GM19397 (cell line): Measurements from ENCODE around the gene KRTAP5-7.
"Not testable (repeated sequence)": the region's sequence is repeated elsewhere in the genome, so short reads cannot be mapped to it uniquely, and the experiment has no call there.

Experiments used
- ATAC-seq: cut with Tn5 transposase; IDR thresholded peaks from one replicate; pipeline ENCODE4 v1.9.1; 2021; ENCODE audit warnings: mild to moderate bottlenecking, moderate library complexity; ENCODE audit not compliant: unreplicated experiment

The KRTAP5-7 gene, protein sequence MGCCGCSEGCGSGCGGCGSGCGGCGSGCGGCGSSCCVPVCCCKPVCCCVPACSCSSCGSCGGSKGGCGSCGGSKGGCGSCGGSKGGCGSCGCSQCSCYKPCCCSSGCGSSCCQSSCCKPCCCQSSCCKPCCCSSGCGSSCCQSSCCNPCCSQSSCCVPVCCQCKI

DNA sequence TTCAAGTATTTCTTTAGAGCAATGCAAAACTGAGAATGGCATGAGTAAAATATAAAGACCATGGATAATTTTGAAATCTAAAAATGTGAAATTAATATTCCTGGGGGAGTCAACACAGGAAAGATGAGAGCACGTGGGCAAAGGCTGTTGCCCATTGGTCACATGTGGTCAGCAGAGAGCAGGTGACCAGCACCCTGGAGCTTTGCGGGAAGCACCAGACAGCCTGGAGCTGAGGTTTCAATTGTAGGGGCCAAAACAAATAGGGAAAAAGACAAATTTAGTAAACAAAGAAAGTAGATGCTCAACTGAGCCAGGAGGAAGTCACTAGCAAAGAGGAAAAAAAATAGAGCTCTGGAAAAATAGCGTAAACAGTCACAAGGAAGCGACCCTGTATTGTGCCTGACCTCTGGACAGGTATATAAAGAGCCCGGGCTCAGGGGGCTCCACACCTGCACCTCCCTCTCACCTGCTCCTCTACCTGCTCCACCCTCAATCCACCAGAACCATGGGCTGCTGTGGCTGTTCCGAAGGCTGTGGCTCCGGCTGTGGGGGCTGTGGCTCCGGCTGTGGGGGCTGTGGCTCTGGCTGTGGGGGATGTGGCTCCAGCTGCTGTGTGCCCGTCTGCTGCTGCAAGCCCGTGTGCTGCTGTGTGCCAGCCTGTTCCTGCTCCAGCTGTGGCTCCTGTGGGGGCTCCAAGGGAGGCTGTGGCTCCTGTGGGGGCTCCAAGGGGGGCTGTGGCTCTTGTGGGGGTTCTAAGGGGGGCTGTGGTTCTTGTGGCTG is at the start of gene KRTAP5-7:
Gene KRTAP5-7 (plus strand): TSS at position 472 of the 780 bp plus-strand sequence. CDS start 34 bp downstream, at position 506.
- not testable (repeated sequence) for ATAC-seq

DNA sequence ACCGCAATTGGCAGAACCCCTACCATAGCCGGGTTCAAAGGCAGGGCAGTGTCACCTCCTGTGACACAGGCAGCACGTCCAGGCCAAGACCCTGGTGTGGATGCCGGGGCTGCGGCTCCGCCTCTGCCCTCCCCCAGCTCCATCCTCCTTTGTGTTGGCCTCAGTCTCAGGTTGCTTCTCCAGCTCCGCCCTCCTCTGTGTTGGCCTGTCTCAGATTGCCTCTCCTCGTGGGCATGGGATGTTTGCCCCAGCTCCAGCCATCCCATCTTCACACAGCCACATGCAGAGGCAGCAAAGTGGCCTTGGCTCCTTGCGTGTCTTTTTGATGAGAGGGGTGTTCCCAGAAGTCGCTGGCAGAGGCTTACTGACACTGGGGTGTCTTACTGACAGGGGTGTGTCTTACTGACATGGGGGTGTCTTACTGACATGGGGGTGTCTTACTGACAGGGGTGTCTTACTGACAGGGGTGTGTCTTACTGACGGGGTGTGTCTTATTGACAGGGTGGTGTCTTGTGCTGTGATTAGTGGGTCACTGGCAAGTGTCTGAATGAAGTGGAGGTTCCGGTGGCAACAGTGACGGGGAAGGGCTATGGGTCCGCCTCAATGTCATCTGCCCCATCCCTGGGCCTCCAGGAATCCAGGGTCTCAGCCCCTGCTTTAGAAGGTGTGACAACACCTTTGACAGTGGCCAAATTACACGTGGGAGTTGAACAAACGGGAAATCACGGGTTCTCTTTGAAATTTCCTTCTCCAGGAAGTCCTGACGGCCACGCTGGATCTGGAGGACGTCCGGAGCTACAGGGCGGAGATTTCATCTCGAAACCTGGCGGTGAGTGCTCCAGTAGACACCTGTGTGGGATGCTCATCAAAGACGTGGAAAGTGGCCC is 49.2 kb upstream of the KRTAP5-7 start:
- ATAC-seq, result no peak

DNA sequence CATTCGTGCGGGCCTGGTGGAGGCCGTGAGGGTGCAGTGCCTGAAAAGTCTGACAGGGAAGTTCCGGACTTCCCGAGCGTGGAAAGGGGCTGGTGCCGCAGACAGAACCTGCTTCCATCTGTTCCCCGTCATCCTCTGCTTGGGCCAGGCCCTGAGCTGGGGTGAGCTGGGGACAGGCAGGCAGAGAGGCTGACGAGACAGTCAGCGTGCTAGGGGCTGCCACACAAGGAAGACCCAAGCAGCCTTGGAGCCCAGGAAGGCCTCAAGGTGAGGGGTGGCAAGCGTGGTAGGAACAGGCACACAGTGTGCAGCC is 48.6 kb upstream of the KRTAP5-7 start:
- no peak for ATAC-seq

DNA sequence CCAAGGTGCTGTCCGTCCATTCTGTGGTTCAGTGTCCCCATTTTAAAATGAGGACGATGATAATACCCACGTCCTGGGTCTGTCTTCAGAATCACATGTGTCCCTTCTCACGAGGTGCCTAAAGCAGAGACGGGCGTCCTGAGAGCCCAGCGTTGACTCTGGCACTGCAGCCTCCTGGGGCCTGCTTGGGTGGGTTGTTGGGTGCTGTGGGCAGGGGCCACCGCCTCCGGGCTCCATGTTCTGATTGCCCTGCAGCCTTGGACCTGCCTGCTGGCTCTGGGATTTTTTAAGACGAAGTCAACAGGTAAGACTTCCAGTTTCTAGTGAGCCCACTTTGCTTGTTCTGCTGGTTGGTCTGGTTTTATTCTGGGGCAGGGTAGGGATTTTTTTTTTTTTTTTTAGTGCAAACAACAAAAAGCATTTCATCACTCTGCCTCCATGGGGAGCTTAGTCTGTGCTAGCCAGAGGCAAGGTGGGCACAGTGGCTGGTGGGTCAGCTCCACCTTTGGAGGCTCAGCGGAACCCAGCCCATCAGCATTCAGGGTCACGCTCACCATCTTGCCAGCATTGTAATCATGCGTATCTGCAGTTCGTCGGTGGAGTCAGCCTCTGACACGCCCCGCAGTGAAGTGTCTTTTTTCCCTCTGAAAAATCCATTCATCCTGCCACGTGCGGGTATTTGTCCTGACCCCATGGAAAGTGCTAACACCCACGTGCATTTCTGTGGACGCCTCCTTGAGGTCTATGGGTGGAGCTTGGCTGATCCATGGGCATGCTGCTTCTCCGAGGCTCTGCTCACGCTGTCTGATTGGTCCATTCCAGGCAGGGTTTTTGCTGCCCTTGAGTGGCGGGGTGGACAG is 45.7 kb upstream of the KRTAP5-7 start:
- ATAC-seq, result no peak

DNA sequence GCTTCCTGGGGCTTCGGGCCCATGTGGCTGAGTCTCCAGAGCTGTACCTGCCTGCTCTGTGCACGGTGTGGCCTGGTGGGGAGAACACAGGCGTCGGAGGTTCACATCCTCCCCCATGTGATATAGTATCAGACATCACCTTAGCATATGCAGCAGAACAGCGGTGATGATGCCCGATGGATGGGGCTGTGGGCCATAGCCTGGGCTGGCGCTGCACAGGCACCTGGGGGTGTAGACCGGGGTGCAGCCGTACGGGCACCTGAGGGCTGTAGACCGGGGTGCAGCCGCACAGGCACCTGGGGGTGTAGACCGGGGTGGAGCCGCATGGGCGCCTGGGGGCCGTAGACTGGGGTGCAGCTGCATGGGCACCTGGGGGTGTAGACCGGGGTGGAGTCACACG is 44.9 kb upstream of the KRTAP5-7 start:
- ATAC-seq, result no peak

DNA sequence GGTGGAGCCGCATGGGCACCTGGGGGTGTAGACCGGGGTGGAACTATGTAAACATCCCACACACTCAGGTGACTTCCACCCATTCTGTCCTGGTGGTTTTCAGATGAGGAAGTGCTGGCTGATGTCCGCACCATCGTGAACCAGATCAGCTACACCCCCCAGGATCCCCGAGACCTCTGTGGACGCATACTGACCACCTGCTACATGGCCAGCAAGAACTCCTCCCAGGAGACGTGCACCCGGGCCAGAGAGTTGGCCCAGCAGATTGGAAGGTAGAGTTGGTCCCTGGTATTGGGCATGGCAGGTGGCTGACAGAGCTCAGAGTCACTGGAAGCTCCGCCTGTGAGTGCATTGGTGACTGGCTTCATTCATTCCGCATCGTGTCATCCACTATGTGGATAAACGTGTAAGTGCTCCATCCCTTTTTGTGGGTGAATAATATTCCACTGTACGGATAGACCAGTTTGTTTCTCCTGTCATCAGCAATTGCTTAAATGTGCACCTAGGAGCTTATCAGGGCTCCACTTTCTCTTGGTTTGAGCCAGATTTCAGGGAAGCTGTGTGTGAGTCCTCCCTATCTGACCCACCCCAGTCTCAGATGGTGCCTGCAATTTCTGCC is 44.2 kb upstream of the KRTAP5-7 start:
- ATAC-seq, result no peak

DNA sequence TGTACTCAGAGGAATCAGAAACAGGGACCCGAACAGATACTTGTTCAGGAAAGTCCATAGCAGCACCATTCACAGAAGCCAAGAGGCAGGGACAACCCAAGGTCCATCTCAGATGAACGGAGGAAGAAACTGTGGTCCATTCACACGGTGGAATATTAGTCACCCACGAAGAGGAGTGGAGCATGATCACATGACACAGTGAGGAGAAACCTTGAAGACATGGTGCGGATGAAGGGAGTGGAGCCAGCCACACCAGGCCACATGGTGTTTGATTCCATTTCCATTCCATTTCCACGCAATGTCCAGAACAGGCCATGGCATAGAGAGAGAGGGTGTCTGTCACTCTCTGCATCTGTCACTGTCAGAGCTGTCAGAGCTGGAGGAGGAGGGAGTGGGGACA is 43.4 kb upstream of the KRTAP5-7 start:
- no peak for ATAC-seq

DNA sequence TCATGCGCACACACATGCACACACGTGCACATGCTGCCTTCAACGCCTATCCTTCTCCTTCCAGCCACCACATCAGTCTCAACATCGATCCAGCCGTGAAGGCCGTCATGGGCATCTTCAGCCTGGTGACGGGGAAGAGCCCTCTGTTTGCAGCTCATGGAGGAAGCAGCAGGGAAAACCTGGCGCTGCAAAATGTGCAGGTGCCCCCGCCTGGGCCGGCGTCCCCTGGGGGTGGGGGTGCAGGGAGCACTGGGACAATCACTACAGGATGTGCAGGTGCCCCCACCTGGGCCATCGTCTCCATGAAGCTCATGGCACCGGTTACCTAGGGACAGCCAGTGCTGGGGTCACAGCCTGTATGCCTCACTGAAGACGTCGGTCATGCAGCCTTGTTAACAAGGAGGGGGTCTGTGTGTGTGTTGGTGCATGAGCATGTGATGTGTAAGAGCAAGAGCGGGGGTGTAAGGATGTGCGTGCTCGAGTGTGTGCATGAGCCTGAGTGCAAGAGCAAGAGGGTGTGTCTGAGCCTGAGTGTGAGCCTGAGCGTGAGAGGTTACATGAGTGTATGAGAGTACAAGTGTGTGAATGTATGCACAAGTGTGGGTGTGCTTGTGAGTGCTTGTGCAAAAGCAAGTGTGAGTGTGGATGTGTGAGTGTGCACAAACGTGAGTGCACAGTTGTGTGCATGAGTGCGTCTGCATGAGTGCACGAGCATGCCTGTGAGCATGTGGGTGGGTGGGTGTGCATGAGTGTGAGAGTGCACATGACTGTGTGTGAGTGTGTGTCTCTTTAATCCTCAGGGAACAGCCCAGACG is 42.6 kb upstream of the KRTAP5-7 start:
- no peak for ATAC-seq

DNA sequence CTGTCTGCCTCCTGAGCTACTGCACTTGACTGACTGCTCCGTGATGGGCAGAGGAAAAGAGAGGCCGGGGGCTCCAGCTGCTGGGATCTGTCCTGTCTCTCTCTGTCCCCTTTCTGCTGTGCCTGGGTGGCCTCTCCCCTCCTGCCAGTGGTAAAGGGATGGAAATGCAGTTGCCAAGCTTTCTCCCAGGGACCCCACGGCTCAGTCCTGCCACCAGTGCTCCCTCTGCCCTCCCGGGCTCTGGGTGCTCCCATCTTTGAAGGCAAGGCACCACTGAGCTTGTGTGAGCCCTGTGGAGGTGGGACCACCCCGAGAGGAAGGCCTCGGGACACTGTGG is 42.0 kb upstream of the KRTAP5-7 start:
- ATAC-seq, result no peak

DNA sequence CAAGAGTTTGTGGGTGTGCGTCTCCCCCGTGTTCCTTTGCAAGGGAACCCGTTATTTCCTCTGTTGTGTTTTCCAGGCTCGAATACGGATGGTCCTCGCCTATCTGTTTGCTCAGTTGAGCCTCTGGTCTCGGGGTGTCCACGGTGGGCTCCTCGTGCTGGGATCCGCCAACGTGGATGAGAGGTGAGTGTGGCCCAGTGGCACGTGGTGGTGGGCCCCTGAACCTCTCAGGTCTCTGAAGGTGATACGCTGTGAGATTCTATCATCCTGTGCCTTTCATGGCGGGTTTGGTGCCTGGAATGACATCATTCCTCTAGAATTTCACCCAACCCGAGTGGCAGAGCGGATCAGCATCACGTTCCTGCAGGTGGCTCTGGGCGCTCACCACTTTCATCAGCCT is 41.6 kb upstream of the KRTAP5-7 start:
- ATAC-seq, result no peak

DNA sequence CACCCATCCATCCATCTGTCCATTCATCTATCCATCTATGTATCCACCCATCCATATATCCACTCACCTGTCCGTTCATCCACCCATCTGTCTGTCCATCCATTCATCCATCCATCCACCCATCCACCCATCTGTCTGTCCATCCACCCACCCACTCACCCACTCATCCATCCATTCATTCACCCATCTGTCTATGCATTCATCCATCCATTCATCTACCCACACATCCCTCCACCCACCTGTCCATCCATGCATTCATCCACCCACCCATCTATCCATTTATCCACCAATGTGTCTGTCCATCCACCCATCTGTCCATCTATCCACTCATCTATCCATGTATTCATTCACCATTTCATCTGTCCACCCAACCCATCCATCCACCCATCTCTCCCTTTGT is 40.7 kb upstream of the KRTAP5-7 start:
- no peak for ATAC-seq

DNA sequence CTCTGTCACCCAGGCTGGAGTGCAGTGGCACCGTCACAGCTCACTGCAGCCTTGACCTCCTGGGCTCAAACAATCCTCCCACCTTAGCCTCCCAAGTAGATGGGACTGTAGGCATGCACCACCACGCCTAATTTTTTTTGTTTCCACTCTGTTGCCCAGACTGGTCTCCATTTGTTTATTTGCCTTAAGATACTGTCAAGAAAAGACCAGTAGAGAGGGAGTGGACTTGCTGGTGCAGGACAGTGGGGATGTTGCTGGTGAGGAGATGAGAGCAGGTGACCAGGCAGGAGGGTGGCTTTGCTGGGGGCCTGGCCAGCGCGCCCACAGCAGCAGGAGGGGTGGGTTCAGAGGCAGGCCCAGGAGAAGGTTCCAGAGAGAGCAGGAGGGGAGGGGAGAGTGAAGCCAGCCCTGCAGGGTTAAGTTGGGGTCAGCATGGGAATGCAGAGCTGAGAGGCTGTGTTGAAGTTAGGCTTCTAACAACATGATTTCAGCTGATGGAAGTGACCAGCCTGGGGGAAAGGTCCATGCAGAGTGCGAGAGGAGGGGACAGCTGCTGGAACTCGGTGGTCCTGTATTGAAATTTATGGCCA is 38.3 kb upstream of the KRTAP5-7 start:
- no peak for ATAC-seq

DNA sequence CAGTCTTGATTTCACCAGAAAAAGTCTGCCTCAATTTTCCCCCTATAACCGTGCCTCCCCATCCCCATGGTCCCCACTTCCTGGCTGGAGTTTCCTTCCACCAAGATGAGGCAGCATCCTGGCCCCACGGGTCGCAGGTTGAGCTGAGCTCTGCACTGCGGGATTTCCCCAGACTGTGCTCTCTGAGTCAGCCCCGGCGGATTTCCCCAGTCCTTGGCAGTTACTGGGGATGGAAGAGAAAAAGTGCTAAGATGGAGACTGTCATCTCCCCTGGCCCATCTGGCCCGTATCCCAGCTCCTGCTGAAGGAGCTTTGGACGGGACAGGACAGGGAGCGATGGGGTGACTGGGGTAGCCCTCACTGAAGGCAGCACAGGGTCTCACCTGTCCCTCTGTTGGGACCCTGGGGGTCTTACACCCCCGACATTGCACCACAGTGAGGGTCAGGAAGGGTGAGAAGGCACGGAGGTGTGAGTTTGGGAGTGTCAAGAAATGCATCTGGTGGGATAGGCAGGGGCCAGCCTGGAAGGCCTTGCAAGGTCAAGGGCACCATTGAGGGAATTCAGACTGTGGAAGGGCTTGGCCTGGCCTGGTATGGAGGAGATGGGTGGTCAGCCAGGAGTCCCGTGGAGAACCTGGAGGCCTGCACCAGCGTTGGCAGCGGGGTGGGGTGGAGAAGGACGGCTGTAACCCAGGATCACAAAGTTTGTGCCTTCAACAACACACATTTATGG is 37.6 kb upstream of the KRTAP5-7 start:
- no peak for ATAC-seq

DNA sequence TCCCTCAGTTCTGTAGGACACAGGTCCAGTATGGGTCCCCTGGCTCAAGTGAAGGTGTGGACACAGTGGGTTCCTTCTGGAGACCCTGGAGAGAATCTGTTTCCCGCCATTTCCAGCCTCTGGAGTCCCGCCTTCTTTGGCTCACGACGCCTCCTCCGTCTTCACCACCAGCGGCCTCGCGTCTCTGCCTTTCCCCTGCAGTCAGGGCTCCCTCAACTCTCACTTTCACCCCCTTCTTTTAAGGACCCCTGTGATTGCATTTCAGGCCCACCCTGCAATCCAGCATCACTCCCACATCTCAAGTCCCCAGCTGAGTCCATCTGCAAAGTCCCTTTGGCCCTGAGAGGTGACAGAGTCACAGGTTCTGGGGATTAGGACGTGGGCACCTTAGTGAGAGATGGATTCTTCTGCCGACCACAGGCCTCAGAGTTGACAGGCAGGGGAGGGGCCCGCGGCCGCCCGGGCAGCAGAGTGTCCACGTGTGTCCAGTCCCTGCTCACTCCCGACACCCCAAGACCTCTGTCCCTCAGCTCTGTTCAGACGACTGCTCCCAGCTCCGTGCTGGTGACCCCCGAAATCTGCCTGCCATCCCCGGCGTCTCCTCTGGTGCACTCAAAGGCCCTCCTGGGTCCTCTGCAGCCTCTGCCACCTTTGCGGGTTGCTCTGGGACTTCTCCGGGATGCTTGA is 36.9 kb upstream of the KRTAP5-7 start:
- ATAC-seq, result no peak

DNA sequence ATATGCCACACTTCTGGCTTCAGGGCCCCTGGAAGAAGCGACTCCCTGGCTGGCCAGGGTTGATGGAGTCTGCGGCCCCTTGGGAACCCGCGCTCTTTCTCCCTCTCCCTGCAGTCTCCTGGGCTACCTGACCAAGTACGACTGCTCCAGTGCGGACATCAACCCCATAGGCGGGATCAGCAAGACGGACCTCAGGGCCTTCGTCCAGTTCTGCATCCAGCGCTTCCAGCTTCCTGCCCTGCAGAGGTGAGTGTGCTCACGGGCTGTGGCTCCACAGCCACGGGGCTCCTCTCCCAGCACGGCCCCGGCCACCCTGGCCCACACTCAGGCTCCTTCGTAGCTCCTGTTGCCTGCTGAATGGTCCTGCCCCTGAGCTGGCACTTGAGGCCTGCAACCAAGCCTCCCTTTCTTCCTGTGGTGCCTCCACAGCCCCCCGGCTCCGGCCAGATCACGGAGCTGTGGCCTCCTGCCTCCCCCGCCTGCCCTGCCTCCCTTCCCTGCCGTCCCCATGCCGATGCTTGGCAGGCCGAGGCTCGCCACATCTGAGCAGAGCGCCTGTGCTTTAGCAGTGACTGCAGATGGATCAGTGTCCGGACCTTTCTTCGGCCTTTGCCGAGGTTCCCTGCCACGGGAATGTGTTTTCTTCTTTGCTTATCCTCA is 36.2 kb upstream of the KRTAP5-7 start:
- no peak for ATAC-seq

DNA sequence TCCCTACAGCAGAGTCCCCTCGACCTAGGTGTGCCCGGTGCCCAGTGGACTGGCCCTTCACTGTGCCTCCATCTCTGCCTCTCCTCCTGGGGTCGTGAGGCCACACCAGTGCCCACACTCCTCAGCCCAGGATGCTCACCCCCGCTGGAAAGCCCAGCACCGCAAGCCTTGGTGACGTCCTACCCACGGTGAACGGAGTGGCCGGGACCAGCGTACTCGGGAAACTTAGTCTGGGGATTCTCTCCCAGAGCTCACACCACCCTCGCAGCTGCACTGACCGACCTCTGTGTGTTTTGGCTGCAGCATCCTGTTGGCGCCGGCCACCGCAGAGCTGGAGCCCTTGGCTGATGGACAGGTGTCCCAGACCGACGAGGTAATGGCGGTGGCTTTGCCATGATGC is 35.5 kb upstream of the KRTAP5-7 start:
- no peak for ATAC-seq

DNA sequence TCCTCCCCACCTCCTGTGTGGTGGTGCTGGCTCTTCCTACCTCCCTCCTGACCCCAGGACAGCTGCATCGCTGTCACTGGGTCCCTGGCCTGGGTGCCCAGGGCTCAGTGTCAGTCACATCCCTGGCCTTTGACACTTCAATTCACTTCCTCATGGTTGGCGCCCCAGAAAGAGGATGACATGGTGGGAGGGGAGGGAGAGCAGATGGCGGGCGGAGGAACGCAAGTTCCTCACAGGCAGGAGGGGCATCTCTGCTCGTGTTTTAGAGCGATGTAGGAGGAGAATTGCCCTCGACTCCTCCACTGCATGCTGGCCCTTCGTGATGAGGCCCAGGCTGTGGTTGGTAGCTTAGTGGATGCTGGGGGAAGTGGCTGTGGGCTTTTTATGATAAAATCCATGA is 35.1 kb upstream of the KRTAP5-7 start:
- no peak for ATAC-seq
